HepG2 (cell line): ENCODE measurements around the gene ACAD8. TPM values are rescaled to one million over a fixed set of nuclear protein-coding genes. Genes with fewer than 3 reads are reported as not detected.
A peak's percentile ranks its signal among the peaks of the same experiment; 100 is the strongest.

Experiments
- ATAC-seq: fragments of 200-7000 bp; cut with Tn5 transposase; 3 replicates; pipeline ENCODE4 v1.9.1; 2020; ENCODE audit warnings: mild to moderate bottlenecking, moderate library complexity
- BruUV-seq: library from RNA; stranded (reverse); fragments of 400-500 nt; replicated peaks from 2 replicates; lab custom pipeline; 2021; lab: Mats Ljungman, UMichigan
- CTCF ChIA-PET: fragments of 300-600 bp; formaldehyde crosslinking; extraction: SDS; loops from one replicate; lab custom pipeline; 2021; ENCODE audit warnings: low total read pairs, inconsistent platforms, low intra/inter-chr PET ratio; lab: Yijun Ruan, JAX
- POLR2A ChIA-PET: fragments of 350-600 bp; sonication (Branson Sonifier 250); formaldehyde crosslinking; loops from one replicate; lab custom pipeline; 2020; ENCODE audit warnings: antibody characterized with exemption, inconsistent platforms; lab: Yijun Ruan, JAX
- DNase-seq: peaks from one replicate; pipeline ENCODE4 v3.0.0-alpha.2; 2015; ENCODE audit warnings: low spot score
- FAIRE-seq: peaks from 3 replicates; lab custom pipeline; 2011; peaks lifted over from hg19 to GRCh38; lab: Jason Lieb, UNC
- H2AFZ ChIP-seq: one replicate; pipeline ENCODE4 v1.6.1; 2011; ENCODE audit warnings: low read length, inconsistent platforms
- H3K27ac ChIP-seq: fragments of 300-600 bp; 3 replicates; pipeline ENCODE4 v1.8.0; 2011; ENCODE audit warnings: mixed run types, mild to moderate bottlenecking, mixed read lengths, low read length, inconsistent platforms; ENCODE audit not compliant: insufficient read depth; ENCODE audit errors: extremely low read length
- H3K27me3 ChIP-seq, 2 experiments: fragments of 200-600 bp in 1 of 2; 2 replicates in 1 of 2; 3 replicates in 1 of 2; pipeline versions ENCODE4 v1.6.0 to v1.8.0; 2011; ENCODE audit warnings: low read length in 2 of 2, mild to moderate bottlenecking in 2 of 2, moderate library complexity in 2 of 2, inconsistent platforms in 1 of 2; ENCODE audit not compliant: insufficient read depth in 2 of 2, control insufficient read depth in 1 of 2
- H3K36me3 ChIP-seq, 2 experiments: fragments of 200-600 bp in 1 of 2; replicated peaks in 1 of 2; 2 replicates in 1 of 2; 3 replicates in 1 of 2; pipeline versions ENCODE4 v1.5.1 to v1.8.0; 2011; ENCODE audit warnings: low read length in 2 of 2, inconsistent platforms in 1 of 2; ENCODE audit not compliant: insufficient read depth in 2 of 2, control insufficient read depth in 1 of 2
- H3K4me1 ChIP-seq: 2 replicates; pipeline ENCODE4 v1.5.1; 2012; ENCODE audit warnings: low read length, inconsistent platforms; ENCODE audit not compliant: insufficient read depth
- H3K4me2 ChIP-seq: 2 replicates; pipeline ENCODE4 v1.6.0; 2011; ENCODE audit warnings: low read depth, low read length, inconsistent platforms
- H3K4me3 ChIP-seq, 3 experiments: fragments of 200-600 bp in 1 of 3; sonication (generic), shearing (Covaris generic) in 1 of 3; replicated peaks in 1 of 3; 2 replicates each; pipeline ENCODE4 v1.5.1; 2011 to 2016; ENCODE audit warnings: low read length in 3 of 3, inconsistent platforms in 2 of 3, low read depth in 2 of 3, mild to moderate bottlenecking in 2 of 3, control low read depth in 1 of 3, mixed read lengths in 1 of 3; ENCODE audit not compliant: insufficient read depth in 1 of 3
- H3K79me2 ChIP-seq: one replicate; pipeline ENCODE4 v1.6.1; 2011; ENCODE audit warnings: low read length, inconsistent platforms; ENCODE audit not compliant: insufficient read depth
- H3K9ac ChIP-seq: 2 replicates; pipeline ENCODE4 v1.6.0; 2011; ENCODE audit warnings: mild to moderate bottlenecking, low read depth, low read length, inconsistent platforms; ENCODE audit not compliant: insufficient read depth
- H3K9me3 ChIP-seq: 2 replicates; pipeline ENCODE4 v1.5.1; 2012; ENCODE audit warnings: mild to moderate bottlenecking, low read length
- H4K20me1 ChIP-seq: 2 replicates; pipeline ENCODE4 v1.6.0; 2011; ENCODE audit warnings: inconsistent platforms, mild to moderate bottlenecking, low read length, moderate library complexity; ENCODE audit not compliant: insufficient read depth
- CAMTA2 ChIP-seq: sonication (generic); formaldehyde crosslinking; IDR thresholded peaks from 2 replicates; pipeline ENCODE4 v1.4.0; 2020; ENCODE audit warnings: mild to moderate bottlenecking, missing genetic modification reagents, borderline replicate concordance
- CEBPG ChIP-seq: IDR thresholded peaks from 2 replicates; pipeline ENCODE4 v1.6.1; 2016
- ESRRA ChIP-seq: sonication (generic); formaldehyde crosslinking; IDR thresholded peaks from 2 replicates; pipeline ENCODE4 v1.5.1; 2020; ENCODE audit warnings: mild to moderate bottlenecking, low read depth, missing genetic modification reagents
- KLF6 ChIP-seq: IDR thresholded peaks from 2 replicates; pipeline ENCODE4 v1.8.0; 2016; ENCODE audit warnings: missing biosample characterization, missing genetic modification reagents
- LRRFIP1 ChIP-seq: sonication (generic); formaldehyde crosslinking; conservative IDR thresholded peaks from 2 replicates; pipeline ENCODE4 v1.4.0; 2020; ENCODE audit warnings: missing genetic modification reagents
- MAFK ChIP-seq, 2 experiments: IDR thresholded peaks in 1 of 2; conservative IDR thresholded peaks in 1 of 2; 2 replicates each; pipeline ENCODE4 v1.6.1; 2011; ENCODE audit warnings: improper control_type of control experiment in 2 of 2, low read length in 2 of 2
- MED13 ChIP-seq: sonication (generic); formaldehyde crosslinking; IDR thresholded peaks from 2 replicates; pipeline ENCODE4 v1.5.0; 2020; ENCODE audit warnings: missing genetic modification reagents
- PLRG1 ChIP-seq: fragments of 450-650 bp; conservative IDR thresholded peaks from 2 replicates; pipeline ENCODE4 v1.6.1; 2016
- TP53 ChIP-seq: sonication (generic); formaldehyde crosslinking; conservative IDR thresholded peaks from 2 replicates; pipeline ENCODE4 v1.4.0; 2020; ENCODE audit warnings: missing genetic modification reagents
- XRCC5 ChIP-seq: fragments of 200-400 bp; formaldehyde crosslinking; optimal IDR thresholded peaks from 2 replicates; pipeline ENCODE3; 2017; ENCODE audit warnings: mild to moderate bottlenecking, low read length
- ZC3H4 ChIP-seq: sonication (generic); formaldehyde crosslinking; IDR thresholded peaks from 2 replicates; pipeline ENCODE4 v1.4.0; 2020; ENCODE audit warnings: missing genetic modification reagents, borderline replicate concordance
- ZFP62 ChIP-seq: sonication (generic); formaldehyde crosslinking; IDR thresholded peaks from 2 replicates; pipeline ENCODE4 v1.4.0; 2020; ENCODE audit warnings: missing genetic modification reagents
- ZFP82 ChIP-seq: sonication (generic); formaldehyde crosslinking; IDR thresholded peaks from 2 replicates; pipeline ENCODE4 v1.5.1; 2020; ENCODE audit warnings: mild to moderate bottlenecking, missing genetic modification reagents, borderline replicate concordance
- ZNF101 ChIP-seq: sonication (generic); formaldehyde crosslinking; IDR thresholded peaks from 2 replicates; pipeline ENCODE4 v1.4.0; 2020; ENCODE audit warnings: mild to moderate bottlenecking, low read depth, missing genetic modification reagents, borderline replicate concordance
- ZNF329 ChIP-seq: sonication (generic); formaldehyde crosslinking; IDR thresholded peaks from 2 replicates; pipeline ENCODE4 v1.9.0; 2021; ENCODE audit warnings: low read depth, mild to moderate bottlenecking, missing genetic modification reagents
- ZNF337 ChIP-seq: sonication (generic); formaldehyde crosslinking; IDR thresholded peaks from 2 replicates; pipeline ENCODE4 v1.5.1; 2020; ENCODE audit warnings: missing genetic modification reagents, low read depth, mild to moderate bottlenecking, borderline replicate concordance
- ZNF543 ChIP-seq: sonication (generic); formaldehyde crosslinking; IDR thresholded peaks from 2 replicates; pipeline ENCODE4 v1.4.0; 2020; ENCODE audit warnings: mild to moderate bottlenecking, missing genetic modification reagents
- ZNF547 ChIP-seq: sonication (generic); formaldehyde crosslinking; IDR thresholded peaks from 2 replicates; pipeline ENCODE4 v1.5.1; 2020; ENCODE audit warnings: mild to moderate bottlenecking, missing genetic modification reagents
- ZNF557 ChIP-seq: sonication (generic); formaldehyde crosslinking; IDR thresholded peaks from 2 replicates; pipeline ENCODE4 v1.4.0; 2020; ENCODE audit warnings: missing genetic modification reagents
- ZNF703 ChIP-seq: sonication (generic); formaldehyde crosslinking; IDR thresholded peaks from 2 replicates; pipeline ENCODE4 v1.5.1; 2020; ENCODE audit warnings: missing genetic modification reagents, mild to moderate bottlenecking, moderate library complexity, borderline replicate concordance
- ZNF784 ChIP-seq: sonication (generic); formaldehyde crosslinking; IDR thresholded peaks from 2 replicates; pipeline ENCODE4 v1.5.1; 2020; ENCODE audit warnings: missing genetic modification reagents, mild to moderate bottlenecking, borderline replicate concordance
- WGBS: methylation state at CpG from one replicate; pipeline ENCODE4 v1.1.6; 2017; ENCODE audit warnings: low lambda C conversion rate; 5-methylcytosine and 5-hydroxymethylcytosine counted together
- in situ Hi-C: cut with HindIII; loops from 2 replicates; pipeline ENCODE4 v1.10.0; 2017; ENCODE audit warnings: low pct_unique_long_range_greater_than_20kb; ENCODE audit not compliant: extremely low pct_ligation_motif_present
- intact Hi-C: fragments of 100-400 bp; cut with micrococcal nuclease; formaldehyde crosslinking; loops from one replicate; pipeline ENCODE4 v1.10.0; 2022; ENCODE audit not compliant: unreplicated experiment
- polyA plus RNA-seq, 8 experiments: library from polyadenylated mRNA; depleted of rRNA in 3 of 8; stranded (reverse) in 7 of 8; unstranded in 1 of 8; fragments of >200 nt; fragmentation: Illumina TruSeq in 4 of 8; extraction: Trizol in 4 of 8; gene quantifications; 2 replicates each; pipeline versions ENCODE4 v1.2.1 to v1.2.3, GENCODE V29; 2011 to 2016; ENCODE audit warnings: low read depth in 4 of 8, missing spikeins in 1 of 8, mixed read lengths in 1 of 8; ENCODE audit not compliant: insufficient read depth in 1 of 8
- total RNA-seq, 5 experiments: library from RNA; depleted of rRNA; stranded (reverse); fragments of >200 nt; fragmentation: Illumina TruSeq; extraction: Trizol; gene quantifications; 2 replicates each; pipeline ENCODE4 v1.2.3, GENCODE V29; 2016; ENCODE audit warnings: low read depth in 1 of 5

The ACAD8 gene
- total and polyA plus RNA-seq, 2 of the 13 experiments (the other 11 are each of a cell fraction or from before 2014, with no cell fraction given), result 13.5 to 20.3 TPM

GRCh38 chr11:134289167-134289566, 35.8 kb downstream of the ACAD8 start (continued):
- no peak for TF ChIP-seq ZNF329 (CRISPR knock-in tag)
- TF ChIP-seq PLRG1, result no peak
- no peak for TF ChIP-seq LRRFIP1 (CRISPR knock-in tag)
- TF ChIP-seq ZNF784 (CRISPR knock-in tag), result no peak
- TF ChIP-seq MAFK (conservative IDR thresholded peaks at IDR 0.05 in 1 of 2, IDR thresholded peaks at IDR 0.05 in 1 of 2; ENCODE audit: low read length in 2 of 2), result peak; percentile 27 to 73; a peak in 2 of 4 replicates
- TF ChIP-seq CEBPG (CRISPR knock-in tag), result no peak

GRCh38 chr11:134289789-134290188, 36.4 kb downstream of the ACAD8 start:
- no peak overlapping the region for H2AFZ ChIP-seq
- no peaks in the 10 kb centered on the region for H3K79me2 ChIP-seq
- peak; percentile 79 for ATAC-seq
- POLR2A ChIA-PET, result no interaction called here
- H3K9me3 ChIP-seq, result no peaks in the 10 kb centered on the region
- no peaks in the 10 kb centered on the region for H4K20me1 ChIP-seq
- no peaks in the 10 kb centered on the region for H3K36me3 ChIP-seq
- CTCF ChIA-PET, result no interaction called here
- no peak overlapping the region for H3K4me2 ChIP-seq
- H3K9ac ChIP-seq, result no peak overlapping the region
- peaks cover 0 to 39% of the 10 kb centered on the region in 2 experiments; a peak in 3 of 5 replicates for H3K27me3 ChIP-seq
- intact Hi-C loops (no loop called here), in situ Hi-C loops (no loop called here)
- no peaks in the 10 kb centered on the region for H3K4me1 ChIP-seq
- DNase-seq, result no peak
- no TSS peak for BruUV-seq
- TF ChIP-seq ZNF703 (no peak), ZNF543 (CRISPR knock-in tag) (no peak), MED13 (CRISPR knock-in tag) (no peak), XRCC5 (no peak), ZNF101 (CRISPR knock-in tag) (no peak), TP53 (no peak), ZNF337 (no peak), CAMTA2 (no peak), ZC3H4 (no peak), ZNF547 (CRISPR knock-in tag) (no peak), KLF6 (CRISPR knock-in tag) (no peak), ESRRA (CRISPR knock-in tag) (no peak), ZNF557 (CRISPR knock-in tag) (no peak), ZFP82 (CRISPR knock-in tag) (no peak), ZFP62 (no peak)
- WGBS, result 16% methylated on average over 8 of the region's 12 CpGs
- no peak overlapping the region for H3K4me3 ChIP-seq
- FAIRE-seq, result no peak
- no peak overlapping the region for H3K27ac ChIP-seq
